GM19240 (cell line): ENCODE measurements around the gene UGT1A8.
"Not testable (repeated sequence)": the region's sequence is repeated elsewhere in the genome, so short reads cannot be mapped to it uniquely, and the experiment has no call there.

Source experiments
- DNase-seq: peaks from one replicate; pipeline ENCODE4 v3.0.0; 2011; ENCODE audit warnings: low spot score; ENCODE audit not compliant: insufficient read length

The UGT1A8 gene

GRCh38 chr2:233617476-233617875 lies at the start of gene UGT1A8:
TSS of gene UGT1A8 (plus strand) at chr2:233617633. CDS start at chr2:233617708, 75 bp downstream.
- not testable (repeated sequence) for DNase-seq

GRCh38 chr2:233571001-233571400 lies 46.4 kb upstream of the UGT1A8 start:
- DNase-seq, result no peak

- DNase-seq, result no peak
These were observed 46.0 kb upstream of the UGT1A8 start for GRCh38 chr2:233571462-233571861.

DNA sequence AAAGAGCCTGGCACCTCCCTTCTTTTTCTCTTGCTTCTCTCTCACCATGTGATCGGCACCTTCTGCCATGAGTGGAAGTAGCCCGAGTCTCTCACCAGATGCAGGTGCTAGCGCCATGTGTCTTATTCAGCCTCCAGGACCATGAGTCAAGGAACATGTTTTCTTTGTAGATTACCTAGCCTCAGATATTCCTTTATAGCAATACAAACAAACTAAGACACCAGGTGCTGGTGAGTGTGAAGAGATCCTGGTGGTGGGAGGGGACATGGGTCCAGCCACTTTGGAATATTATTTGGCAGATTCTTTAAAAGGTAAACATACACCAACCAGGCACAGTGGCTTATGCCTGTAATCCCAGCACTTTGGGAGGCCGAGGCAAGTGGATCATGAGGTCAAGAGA lies 45.0 kb upstream of the UGT1A8 start:
- no peak for DNase-seq

DNA sequence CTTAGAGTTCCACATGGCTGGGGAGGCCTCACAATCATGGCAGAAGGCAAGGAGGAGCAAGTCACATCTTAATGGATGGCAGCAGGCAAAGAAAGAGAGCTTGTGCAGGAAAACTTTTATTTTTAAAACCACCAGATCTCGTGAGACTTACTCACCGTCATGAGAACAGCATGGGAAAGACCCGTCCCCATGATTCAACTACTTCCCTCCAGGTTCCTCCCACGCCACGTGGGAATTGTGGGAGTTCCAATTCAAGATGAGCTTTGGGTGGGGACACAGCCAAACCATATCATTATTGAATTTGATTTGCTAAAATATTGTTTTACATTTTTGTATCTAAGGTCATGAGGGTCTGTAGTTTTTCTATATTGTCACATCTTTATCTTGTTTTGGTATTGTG lies 40.1 kb upstream of the UGT1A8 start:
- DNase-seq, result not testable (repeated sequence)

DNA sequence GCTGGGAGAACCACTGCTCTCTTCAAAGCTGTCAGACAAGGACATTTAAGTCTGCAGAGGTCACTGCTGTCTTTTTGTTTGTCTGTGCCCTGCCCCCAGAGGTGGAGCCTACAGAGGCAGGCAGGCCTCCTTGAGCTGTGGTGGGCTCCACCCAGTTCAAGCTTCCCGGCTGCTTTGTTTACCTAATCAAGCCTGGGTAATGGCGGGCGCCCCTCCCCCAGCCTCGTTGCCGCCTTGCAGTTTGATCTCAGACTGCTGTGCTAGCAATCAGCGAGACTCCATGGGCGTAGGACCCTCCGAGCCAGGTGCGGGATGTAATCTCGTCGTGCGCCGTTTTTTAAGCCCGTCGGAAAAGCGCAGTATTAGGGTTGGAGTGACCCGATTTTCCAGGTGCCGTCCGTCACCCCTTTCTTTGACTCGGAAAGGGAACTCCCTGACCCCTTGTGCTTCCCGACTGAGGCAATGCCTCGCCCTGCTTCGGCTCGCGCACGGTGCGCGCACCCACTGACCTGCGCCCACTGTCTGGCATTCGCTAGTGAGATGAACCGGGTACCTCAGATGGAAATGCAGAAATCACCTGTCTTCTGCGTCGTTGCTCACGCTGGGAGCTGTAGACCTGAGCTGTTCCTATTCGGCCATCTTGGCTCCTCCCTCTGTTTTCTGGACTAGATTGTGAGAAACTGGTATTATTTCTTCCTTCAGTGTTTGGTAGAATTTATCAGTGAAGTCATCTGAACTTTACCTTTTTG lies 34.0 kb upstream of the UGT1A8 start:
- DNase-seq, result not testable (repeated sequence)

DNA sequence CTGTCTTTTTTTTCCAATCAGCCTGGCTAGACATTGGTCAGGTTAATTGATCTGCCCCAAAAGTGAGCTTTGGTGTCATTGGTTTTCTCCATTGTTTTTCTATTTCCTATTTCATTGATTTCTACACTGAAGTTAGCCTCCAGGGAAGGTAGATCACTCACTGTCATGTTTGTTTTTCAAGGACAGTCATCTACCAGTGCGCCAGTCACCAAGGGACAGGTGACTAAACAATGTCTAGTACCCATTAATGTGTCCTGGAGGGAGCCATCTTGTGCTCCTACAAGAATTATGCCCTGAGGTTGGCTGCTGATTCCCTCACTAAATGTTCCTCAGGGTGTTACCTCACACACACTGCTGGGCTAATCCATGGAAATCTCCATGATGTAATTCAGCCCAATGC lies 33.2 kb upstream of the UGT1A8 start:
- no peak for DNase-seq

DNA sequence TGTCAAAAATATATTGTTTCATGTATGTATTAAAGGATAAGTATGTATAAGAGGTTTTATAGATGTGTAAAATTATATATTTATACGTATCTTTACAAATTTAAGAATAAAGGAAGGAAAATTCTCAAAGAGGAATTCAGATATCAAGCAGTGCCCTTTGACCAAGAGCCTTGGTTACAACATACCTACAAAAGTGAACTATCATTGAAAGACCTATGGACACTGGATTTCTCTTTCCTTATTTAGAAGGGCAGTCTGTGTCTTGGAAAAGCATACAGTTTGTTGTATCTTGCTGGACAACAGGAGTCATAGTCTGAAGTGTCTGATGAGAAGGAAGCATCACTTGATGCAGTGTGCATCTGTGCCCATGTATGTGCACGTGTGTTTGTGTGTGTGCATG lies 29.0 kb upstream of the UGT1A8 start:
- DNase-seq, result no peak

DNA sequence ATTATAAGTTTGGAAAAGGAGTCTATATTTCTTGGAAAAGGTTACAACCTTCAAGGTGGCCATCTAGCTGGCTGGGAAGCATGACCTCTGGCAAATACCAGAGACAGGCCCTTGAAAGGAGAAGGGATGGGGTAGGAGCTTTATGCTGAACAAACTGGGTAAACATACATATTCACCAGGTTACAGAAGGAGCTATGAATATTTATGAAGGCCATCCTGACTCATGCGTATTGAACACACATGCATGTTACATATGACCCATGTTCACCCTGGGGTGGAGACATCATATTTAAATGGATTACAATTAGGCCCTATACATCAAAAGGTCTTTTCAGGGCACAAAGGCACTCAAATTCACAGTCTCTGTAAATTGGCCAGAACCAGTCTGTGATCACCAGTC lies 24.7 kb upstream of the UGT1A8 start:
- not testable (repeated sequence) for DNase-seq

DNA sequence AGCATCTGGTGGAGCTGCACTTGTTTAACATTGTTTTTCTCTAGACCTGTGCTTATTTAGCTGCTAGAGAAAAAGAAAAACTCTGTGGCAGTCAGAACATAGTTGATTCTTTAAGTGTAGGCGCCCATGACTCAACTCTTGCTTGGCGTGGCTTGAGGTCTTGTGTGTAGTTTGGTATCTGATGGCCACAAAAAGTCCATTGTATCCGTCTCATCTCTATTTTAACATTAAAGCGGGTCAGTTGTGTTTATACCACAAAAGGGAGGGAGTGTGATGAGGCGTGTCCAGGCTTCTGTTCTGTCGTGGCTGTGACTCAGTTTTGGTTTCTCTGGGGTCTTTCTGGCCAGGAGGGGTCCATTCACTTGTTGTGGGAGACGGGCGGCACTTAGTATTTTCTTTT lies 24.2 kb upstream of the UGT1A8 start:
- no peak for DNase-seq

DNA sequence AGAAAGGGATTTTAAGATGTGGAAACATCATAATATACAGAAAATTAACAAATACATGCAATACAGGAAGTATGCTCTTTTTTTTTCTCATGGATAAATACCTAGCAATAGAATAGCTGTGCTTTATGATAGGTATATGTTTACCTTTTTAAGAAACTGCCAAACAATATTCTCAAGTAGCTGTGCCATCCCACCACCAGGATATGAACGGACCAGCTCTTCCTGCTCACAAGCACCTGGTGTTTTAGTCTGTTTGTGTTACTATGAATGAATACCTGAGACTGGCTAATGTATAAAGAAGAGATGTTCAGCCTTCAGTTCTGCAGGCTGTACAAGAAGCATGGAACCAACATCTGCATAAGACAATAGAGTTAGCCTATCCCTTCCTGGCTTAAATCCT lies 19.9 kb upstream of the UGT1A8 start:
- DNase-seq, result no peak

DNA sequence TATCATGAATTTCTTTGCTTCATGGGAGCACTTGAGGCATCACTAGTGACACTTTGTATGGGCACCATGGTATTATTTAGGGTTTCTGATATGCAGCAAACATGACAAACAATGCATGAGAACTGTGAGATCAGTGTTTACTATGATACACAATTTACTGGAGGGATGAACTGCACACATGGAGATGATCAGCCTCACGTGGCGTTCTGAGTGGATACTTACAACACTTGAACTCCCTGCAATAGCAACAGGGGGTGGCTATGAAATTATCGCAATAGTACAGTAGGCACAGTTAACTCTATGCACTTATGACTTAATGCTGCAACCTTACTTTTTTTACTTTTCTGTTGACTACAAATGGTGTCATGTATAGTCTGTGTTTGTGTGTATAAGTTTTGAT lies 18.5 kb upstream of the UGT1A8 start:
- DNase-seq, result no peak

DNA sequence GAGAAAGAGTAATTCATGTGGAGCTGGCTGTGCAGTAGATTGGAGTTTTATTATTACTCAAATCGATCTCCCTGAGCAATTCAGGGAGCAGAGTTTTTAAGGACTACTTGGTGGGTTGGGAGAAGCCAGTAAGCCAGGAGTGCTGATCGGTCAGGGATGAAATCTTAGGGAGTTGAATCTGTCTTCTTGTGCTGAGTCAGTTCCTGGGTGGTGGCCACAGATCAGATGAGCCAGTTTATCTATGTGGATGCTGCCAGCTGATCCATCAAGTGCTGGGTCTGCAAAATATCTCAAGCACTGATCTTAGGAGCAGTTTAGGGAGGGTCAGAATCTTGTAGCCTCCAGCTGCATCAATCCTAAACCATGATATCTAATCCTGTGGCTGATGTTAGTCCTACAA lies 17.0 kb upstream of the UGT1A8 start:
- no peak for DNase-seq

GRCh38 chr2:233602076-233602475 lies 15.4 kb upstream of the UGT1A8 start:
- no peak for DNase-seq

GRCh38 chr2:233603520-233603919 lies 13.9 kb upstream of the UGT1A8 start:
- DNase-seq, result no peak

DNA sequence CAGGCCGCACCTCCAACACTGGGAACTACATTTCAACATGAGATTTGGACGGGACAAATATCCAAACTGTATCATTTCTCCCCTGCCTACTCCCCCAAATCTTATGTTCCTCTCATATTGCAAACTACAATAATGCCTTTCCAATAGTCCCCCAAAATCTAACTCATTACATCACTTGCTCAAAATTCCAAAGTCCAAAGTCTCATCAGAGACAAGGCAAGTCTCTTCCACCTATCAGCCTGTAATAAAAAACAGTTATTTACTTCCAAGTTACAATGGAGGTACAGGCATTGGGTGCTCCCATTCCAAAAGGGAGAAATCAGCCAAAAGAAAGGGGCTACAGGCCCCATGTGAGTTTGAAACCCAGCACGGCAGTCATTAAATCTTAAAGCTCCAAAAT lies 12.6 kb upstream of the UGT1A8 start:
- no peak for DNase-seq

- DNase-seq, result no peak
These were observed 11.8 kb upstream of the UGT1A8 start for GRCh38 chr2:233605680-233606079.

- no peak for DNase-seq
These were observed 6.1 kb upstream of the UGT1A8 start for GRCh38 chr2:233611284-233611683.

DNA sequence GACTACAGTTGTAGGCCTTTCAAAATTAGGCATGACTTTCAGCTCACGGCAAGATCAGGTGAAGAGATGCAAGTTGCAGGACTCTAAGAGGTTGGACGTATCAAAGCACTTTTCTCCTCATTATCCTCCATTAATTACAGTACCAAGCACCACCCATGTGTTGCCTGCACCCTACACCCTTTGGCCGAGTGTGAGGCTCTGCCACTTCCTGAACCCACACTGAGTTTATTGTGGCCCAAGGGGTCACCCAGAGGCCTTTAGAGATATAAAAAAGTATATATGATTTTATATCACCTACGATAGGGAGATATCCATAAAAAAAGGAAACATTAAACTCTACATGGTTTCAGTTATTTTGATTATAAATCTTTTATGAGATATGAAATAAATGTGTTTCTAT lies 2.8 kb downstream of the UGT1A8 start:
- no peak for DNase-seq

DNA sequence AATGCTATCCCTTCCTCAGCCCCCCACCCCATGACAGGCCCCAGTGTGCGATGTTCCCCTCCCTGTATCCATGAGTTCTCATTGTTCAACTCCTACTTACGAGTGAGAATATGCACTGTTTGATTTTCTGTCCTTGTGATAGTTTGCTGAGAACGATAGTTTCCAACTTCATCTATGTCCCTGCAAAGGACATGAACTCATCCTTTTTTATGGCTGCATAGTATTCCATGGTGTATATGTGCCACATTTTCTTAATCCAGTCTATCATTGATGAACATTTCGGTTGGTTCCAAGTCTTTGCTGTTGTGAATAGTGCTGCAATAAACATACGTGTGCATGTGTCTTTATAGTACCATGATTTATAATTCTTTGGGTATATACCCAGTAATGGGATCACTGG lies 4.4 kb downstream of the UGT1A8 start:
- not testable (repeated sequence) for DNase-seq

- DNase-seq, result no peak
These were observed 10.0 kb downstream of the UGT1A8 start for GRCh38 chr2:233627331-233628025.

DNA sequence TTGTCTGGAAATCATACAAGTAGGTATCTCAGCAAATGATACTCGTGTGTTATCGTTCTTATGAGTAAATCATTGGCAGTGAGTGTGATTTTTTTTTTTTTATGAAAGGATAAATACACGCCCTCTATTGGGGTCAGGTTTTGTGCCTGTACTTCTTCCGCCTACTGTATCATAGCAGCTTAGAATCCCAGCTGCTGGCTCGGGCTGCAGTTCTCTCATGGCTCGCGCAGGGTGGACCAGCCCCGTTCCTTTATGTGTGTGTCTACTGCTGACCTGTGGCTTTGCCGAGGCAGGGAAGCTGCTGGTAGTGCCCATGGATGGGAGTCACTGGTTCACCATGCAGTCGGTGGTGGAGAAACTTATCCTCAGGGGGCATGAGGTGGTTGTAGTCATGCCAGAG lies 18.9 kb downstream of the UGT1A8 start, which contains the start of gene UGT1A10:
Gene UGT1A10 (plus strand): TSS at position 143 of the 400 bp plus-strand sequence. CDS start 75 bp downstream, at position 218.
- not testable (repeated sequence) for DNase-seq

DNA sequence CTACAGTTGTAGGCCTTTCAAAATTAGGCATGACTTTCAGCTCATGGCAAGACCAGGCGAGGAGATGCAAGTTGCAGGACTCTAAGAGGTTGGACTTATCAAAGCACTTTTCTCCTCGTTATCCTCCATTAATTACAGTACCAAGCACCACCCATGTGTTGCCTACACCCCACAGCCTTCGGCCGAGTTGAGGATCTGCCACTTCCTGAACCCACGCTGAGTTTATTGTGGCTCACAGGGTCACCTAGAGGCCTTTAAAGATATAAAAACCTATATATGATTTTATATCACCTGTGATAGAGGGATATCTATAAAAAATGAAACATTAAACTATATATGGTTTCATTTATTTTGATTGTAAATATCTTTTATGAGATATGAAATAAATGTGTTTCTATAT lies 21.4 kb downstream of the UGT1A8 start:
- DNase-seq, result no peak
